PC-3 (cell line): Measurements from ENCODE around the gene NR2C2AP. TPM values are rescaled to one million over a fixed set of nuclear protein-coding genes. Genes with fewer than 3 reads are reported as not detected.

ENCODE experiments used
- ATAC-seq: fragments of 200-7000 bp; cut with Tn5 transposase; 2 replicates; pipeline ENCODE4 v1.9.1; 2020; ENCODE audit warnings: mild to moderate bottlenecking, moderate library complexity
- BruUV-seq: library from RNA; stranded (reverse); fragments of 400-500 nt; replicated peaks from 2 replicates; lab custom pipeline; 2021; lab: Mats Ljungman, UMichigan
- CTCF ChIA-PET: fragments of 300-600 bp; sonication (Branson Sonifier 250); formaldehyde crosslinking; loops from one replicate; lab custom pipeline; 2022; ENCODE audit warnings: antibody characterized with exemption; lab: Charles Lee
- POLR2A ChIA-PET: fragments of 300-600 bp; sonication (Branson Sonifier 250); formaldehyde crosslinking; loops from one replicate; lab custom pipeline; 2022; ENCODE audit warnings: antibody characterized with exemption; ENCODE audit not compliant: unreplicated experiment; lab: Charles Lee
- DNase-seq: peaks from one replicate; pipeline ENCODE4 v3.0.0-alpha.2; 2015
- H2AFZ ChIP-seq: fragments of 300-600 bp; sonication (generic); 2 replicates; pipeline ENCODE4 v1.6.0; 2016; ENCODE audit warnings: antibody characterized with exemption, low read length
- H3F3A ChIP-seq: fragments of 300-600 bp; sonication (generic); one replicate; pipeline ENCODE4 v1.6.0; 2017; ENCODE audit warnings: antibody characterized with exemption, low read length, control low read depth, mild to moderate bottlenecking; ENCODE audit not compliant: unreplicated experiment
- H3K27ac ChIP-seq: fragments of 300-600 bp; sonication (generic); 2 replicates; pipeline ENCODE4 v1.5.1; 2016; ENCODE audit warnings: mild to moderate bottlenecking, low read length
- H3K27me3 ChIP-seq: fragments of 300-600 bp; sonication (generic); 2 replicates; pipeline ENCODE4 v1.6.1; 2016; ENCODE audit warnings: low read length, mixed read lengths
- H3K36me3 ChIP-seq: fragments of 300-600 bp; sonication (generic); 2 replicates; pipeline ENCODE4 v1.6.1; 2016; ENCODE audit warnings: low read depth, mixed run types, low read length, mixed read lengths
- H3K4me1 ChIP-seq: fragments of 300-600 bp; sonication (generic); 2 replicates; pipeline ENCODE4 v1.5.1; 2016; ENCODE audit warnings: low read length; ENCODE audit not compliant: insufficient read depth
- H3K4me2 ChIP-seq: fragments of 300-600 bp; sonication (generic); 2 replicates; pipeline ENCODE4 v1.6.0; 2016; ENCODE audit warnings: low read length
- H3K4me3 ChIP-seq: fragments of 300-600 bp; sonication (generic); 2 replicates; pipeline ENCODE4 v1.5.1; 2016; ENCODE audit warnings: mild to moderate bottlenecking, low read length, mixed read lengths
- H3K79me2 ChIP-seq: fragments of 300-600 bp; sonication (generic); 2 replicates; pipeline ENCODE4 v1.6.1; 2017; ENCODE audit warnings: low read length, mixed read lengths
- H3K9ac ChIP-seq: fragments of 300-600 bp; sonication (generic); 2 replicates; pipeline ENCODE4 v1.6.0; 2016; ENCODE audit warnings: mild to moderate bottlenecking, low read length
- H3K9me2 ChIP-seq: fragments of 300-600 bp; sonication (generic); replicated peaks from 2 replicates; pipeline ENCODE4 v1.6.1; 2016; ENCODE audit warnings: mixed run types, low read length, mixed read lengths
- H3K9me3 ChIP-seq: fragments of 300-600 bp; sonication (generic); 2 replicates; pipeline ENCODE4 v1.6.1; 2016; ENCODE audit warnings: low read length, mixed read lengths
- H4K20me1 ChIP-seq: fragments of 300-600 bp; sonication (generic); 2 replicates; pipeline ENCODE4 v1.6.1; 2016; ENCODE audit warnings: low read length, mixed read lengths
- EZH2 ChIP-seq: fragments of 300-600 bp; sonication (generic); IDR thresholded peaks from one replicate; pipeline ENCODE4 v1.6.1; 2017; ENCODE audit warnings: antibody characterized with exemption, mild to moderate bottlenecking, low read length; ENCODE audit not compliant: unreplicated experiment
- EZH2phosphoT487 ChIP-seq: fragments of 300-600 bp; sonication (generic); IDR thresholded peaks from 2 replicates; pipeline ENCODE4 v1.6.1; 2018; ENCODE audit warnings: mild to moderate bottlenecking, antibody characterized with exemption, low read length, borderline replicate concordance
- intact Hi-C: fragments of 100-400 bp; cut with micrococcal nuclease; formaldehyde crosslinking; loops from 2 replicates; pipeline ENCODE4 v1.9.0; 2023
- total RNA-seq: library from RNA; depleted of rRNA; stranded (reverse); fragments of >200 nt; gene quantifications from 2 replicates; pipeline ENCODE4 v1.2.3, GENCODE V29; 2014; rRNA removed
- TF ChIP-seq, protein P1 (sequence below): fragments of 300-600 bp; sonication (generic); conservative IDR thresholded peaks from 2 replicates; pipeline ENCODE4 v1.5.1; 2017; ENCODE audit warnings: antibody characterized with exemption, low read depth, mild to moderate bottlenecking, low read length

The NR2C2AP gene
- total RNA-seq, 1 experiment from 2014 or later: 39.3 TPM

DNA sequence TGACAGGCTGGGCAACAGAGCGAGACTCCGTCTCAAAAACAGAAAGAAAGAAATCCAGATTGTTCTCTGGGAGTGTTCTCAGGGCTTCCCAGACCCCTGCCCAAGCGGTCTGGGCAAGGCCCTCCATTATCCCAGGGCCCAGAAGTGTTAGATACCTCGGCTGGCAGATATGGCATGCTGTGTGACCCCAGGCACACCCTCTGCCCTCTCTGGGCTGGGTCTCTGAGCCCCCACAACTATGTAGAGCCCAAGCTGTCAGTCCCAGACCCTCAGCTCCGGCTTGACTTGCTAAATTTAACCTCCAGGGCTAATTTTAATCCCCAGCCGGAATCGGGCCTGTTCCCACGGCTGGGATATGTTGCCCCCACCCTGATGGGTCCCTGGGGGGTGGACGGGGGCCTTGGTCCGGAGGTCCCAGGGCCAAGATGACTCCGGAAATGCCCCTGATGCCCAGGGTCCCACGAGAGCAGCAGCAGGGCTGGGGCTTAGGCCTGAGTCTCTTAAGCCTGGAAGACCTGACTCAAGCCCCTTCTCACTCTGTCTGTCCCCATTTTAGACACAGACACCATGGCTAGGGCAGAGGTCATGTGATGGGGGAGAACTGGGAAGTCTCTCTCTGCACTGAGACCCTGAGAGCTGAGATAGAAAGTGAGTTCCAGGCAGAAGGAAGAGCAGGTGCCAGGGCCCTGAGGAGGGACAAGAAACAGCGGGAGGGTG, 50.4 kb downstream of the NR2C2AP start:
- no peak for TF ChIP-seq EZH2phosphoT487
- TF ChIP-seq, protein P1, sequence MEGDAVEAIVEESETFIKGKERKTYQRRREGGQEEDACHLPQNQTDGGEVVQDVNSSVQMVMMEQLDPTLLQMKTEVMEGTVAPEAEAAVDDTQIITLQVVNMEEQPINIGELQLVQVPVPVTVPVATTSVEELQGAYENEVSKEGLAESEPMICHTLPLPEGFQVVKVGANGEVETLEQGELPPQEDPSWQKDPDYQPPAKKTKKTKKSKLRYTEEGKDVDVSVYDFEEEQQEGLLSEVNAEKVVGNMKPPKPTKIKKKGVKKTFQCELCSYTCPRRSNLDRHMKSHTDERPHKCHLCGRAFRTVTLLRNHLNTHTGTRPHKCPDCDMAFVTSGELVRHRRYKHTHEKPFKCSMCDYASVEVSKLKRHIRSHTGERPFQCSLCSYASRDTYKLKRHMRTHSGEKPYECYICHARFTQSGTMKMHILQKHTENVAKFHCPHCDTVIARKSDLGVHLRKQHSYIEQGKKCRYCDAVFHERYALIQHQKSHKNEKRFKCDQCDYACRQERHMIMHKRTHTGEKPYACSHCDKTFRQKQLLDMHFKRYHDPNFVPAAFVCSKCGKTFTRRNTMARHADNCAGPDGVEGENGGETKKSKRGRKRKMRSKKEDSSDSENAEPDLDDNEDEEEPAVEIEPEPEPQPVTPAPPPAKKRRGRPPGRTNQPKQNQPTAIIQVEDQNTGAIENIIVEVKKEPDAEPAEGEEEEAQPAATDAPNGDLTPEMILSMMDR: no peak
- TF ChIP-seq EZH2: no peak
- BruUV-seq: no TSS peak

DNA sequence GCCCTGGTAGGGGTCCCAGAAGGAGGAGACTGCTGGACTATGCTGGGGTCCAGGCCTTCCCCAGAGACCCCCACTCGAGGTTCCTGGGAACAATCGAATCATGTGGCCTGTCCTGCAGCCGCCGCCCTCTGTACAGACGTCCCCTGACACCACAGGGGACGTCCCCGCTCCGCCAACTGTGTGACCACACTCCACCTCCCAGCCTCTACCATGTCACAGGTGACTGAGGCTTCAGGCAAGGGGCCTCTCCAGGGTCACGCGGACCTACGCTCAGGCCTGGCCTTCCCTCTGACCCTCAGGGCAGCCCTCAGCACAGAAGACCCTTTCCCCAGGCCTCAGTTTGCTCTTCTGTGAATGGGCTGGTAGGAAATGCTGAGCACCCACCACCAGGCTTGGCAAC, 51.8 kb downstream of the NR2C2AP start:
- CTCF ChIA-PET: no interaction called here
- Histone ChIP-seq H4K20me1 (no peaks in the 10 kb centered on the region), H3K27me3 (no peaks in the 10 kb centered on the region), H3K9me2 (no peaks in the 10 kb centered on the region), H3K79me2 (no peaks in the 10 kb centered on the region), H2AFZ (no peak overlapping the region), H3K4me3 (no peak overlapping the region), H3K27ac (no peak overlapping the region), H3K36me3 (peaks cover 3% of the 10 kb centered on the region), H3F3A (no peaks in the 10 kb centered on the region), H3K9me3 (no peaks in the 10 kb centered on the region), H3K4me1 (no peaks in the 10 kb centered on the region), H3K4me2 (no peak overlapping the region), H3K9ac (no peak overlapping the region)
- no peak for ATAC-seq
- intact Hi-C loops: no loop called here
- POLR2A ChIA-PET: no interaction called here
- TF ChIP-seq, protein P1: no peak
- no TSS peak for BruUV-seq
- DNase-seq: no peak

More for the DNA sequence above, 50.4 kb downstream of the NR2C2AP start:
- Histone ChIP-seq H3K9me2 (no peaks in the 10 kb centered on the region), H3K36me3 (peaks cover 3% of the 10 kb centered on the region; the same call in 1 of the 2 replicates), H3K4me1 (no peaks in the 10 kb centered on the region), H3K27me3 (no peaks in the 10 kb centered on the region), H3F3A (no peaks in the 10 kb centered on the region), H4K20me1 (no peaks in the 10 kb centered on the region), H3K79me2 (no peaks in the 10 kb centered on the region), H3K4me3 (no peak overlapping the region), H3K4me2 (no peak overlapping the region), H3K27ac (no peak overlapping the region), H3K9ac (no peak overlapping the region), H3K9me3 (no peaks in the 10 kb centered on the region), H2AFZ (no peak overlapping the region)
- intact Hi-C loops: no loop called here
- ATAC-seq (no peak), DNase-seq (no peak)
- ChIA-PET CTCF (no interaction called here), POLR2A (no interaction called here)

Other genes starting within 250 kb of the NR2C2AP start
- gene SUGP2, start 169.9 kb downstream of the NR2C2AP start, total RNA-seq: 48.9 and 56.9 TPM in 2 replicates
- 102 and 114 TPM in 2 replicates for gene ARMC6, start 169.8 kb downstream of the NR2C2AP start, total RNA-seq
- gene SLC25A42, start 139.4 kb downstream of the NR2C2AP start, total RNA-seq: 8.0 and 8.8 TPM in 2 replicates
- gene TMEM161A, start 64.9 kb downstream of the NR2C2AP start, total RNA-seq: 49.9 and 90.0 TPM in 2 replicates
- 0.22 and 0.29 TPM in 2 replicates for gene MEF2B, start 33.2 kb downstream of the NR2C2AP start, total RNA-seq
- gene BORCS8, start 11.3 kb downstream of the NR2C2AP start, total RNA-seq: 21.9 and 33.1 TPM in 2 replicates
- 88.5 and 104 TPM in 2 replicates for gene RFXANK, start 11.2 kb downstream of the NR2C2AP start, total RNA-seq
- gene NCAN, start 8.5 kb upstream of the NR2C2AP start, total RNA-seq: 0.15 TPM in 1 of 2 replicates, not detected in the other
- gene TM6SF2, start 69.9 kb upstream of the NR2C2AP start, total RNA-seq: not detected in 2 replicates
- gene SUGP1, start 117.1 kb upstream of the NR2C2AP start, total RNA-seq: 42.1 and 44.0 TPM in 2 replicates
- gene MAU2, start 117.4 kb upstream of the NR2C2AP start, total RNA-seq: 32.6 and 44.2 TPM in 2 replicates
- 104 and 143 TPM in 2 replicates for gene GATAD2A, start 202.3 kb upstream of the NR2C2AP start, total RNA-seq